Measurements from ENCODE around the gene H6PD.

Gene H6PD

GRCh38 chr1:9275161-9275560 lies 40.6 kb downstream of the H6PD start:
- Histone ChIP-seq H3K4me3 (ENCODE audit: insufficient read length, low read depth) (no peak overlapping the region), H3K36me3 (ENCODE audit: insufficient read depth, insufficient read length, low read length) (no peaks in the 10 kb centered on the region), H3K9ac (ENCODE audit: insufficient read length, low read depth) (no peak overlapping the region), H3K27me3 (ENCODE audit: insufficient read depth, insufficient read length) (no peaks in the 10 kb centered on the region), H3K4me1 (ENCODE audit: insufficient read depth, insufficient read length) (peaks cover 10% of the 10 kb centered on the region), H3K9me3 (ENCODE audit: insufficient read depth, low read length) (peaks cover 5% of the 10 kb centered on the region; the same call in 1 of the 2 replicates)
- no peak for DNase-seq (ENCODE audit: low read depth, low spot score)
- TF ChIP-seq ZNF274 (IDR thresholded peaks at IDR 0.05; ENCODE audit: low read depth, low read length): no peak
- TF ChIP-seq YY1 (IDR thresholded peaks at IDR 0.05; ENCODE audit: insufficient read depth, insufficient read length): no peak
- no peak for TF ChIP-seq SUZ12 (IDR thresholded peaks at IDR 0.05; ENCODE audit: extremely low read depth, insufficient read depth, insufficient read length)

DNA sequence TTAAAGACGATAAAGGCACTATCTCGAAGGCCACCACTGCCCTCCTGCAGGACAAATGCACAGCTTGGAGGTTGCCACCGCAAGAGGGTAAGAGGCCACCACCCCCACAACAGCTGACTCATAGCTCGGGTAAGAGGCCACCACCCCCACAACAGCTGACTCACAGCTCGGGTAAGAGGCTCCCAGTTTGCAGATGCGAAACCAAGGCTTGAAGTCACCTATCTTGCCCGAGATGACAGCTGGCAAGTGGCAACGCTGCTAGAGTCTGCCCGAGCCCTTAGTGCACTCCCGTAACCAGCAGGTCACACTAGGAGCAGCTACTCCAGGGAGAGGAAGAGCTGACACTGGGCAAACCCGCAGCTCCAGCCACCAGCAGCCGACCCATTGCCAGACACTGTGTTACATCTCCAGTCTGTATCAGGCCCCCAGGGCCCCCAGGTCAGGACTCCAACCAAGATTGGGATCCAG lies 41.0 kb downstream of the H6PD start:
- H3K27me3 ChIP-seq (ENCODE audit: insufficient read depth, insufficient read length): no peaks in the 10 kb centered on the region
- H3K4me1 ChIP-seq (ENCODE audit: insufficient read depth, insufficient read length): peaks cover 6% of the 10 kb centered on the region
- H3K36me3 ChIP-seq (ENCODE audit: insufficient read depth, insufficient read length, low read length): no peaks in the 10 kb centered on the region
- H3K9me3 ChIP-seq (ENCODE audit: insufficient read depth, low read length): peaks cover 5% of the 10 kb centered on the region; the same call in 1 of the 2 replicates
- no peak overlapping the region for H3K9ac ChIP-seq (ENCODE audit: insufficient read length, low read depth)
- TF ChIP-seq ZNF274 (IDR thresholded peaks at IDR 0.05; ENCODE audit: low read depth, low read length) (no peak), YY1 (IDR thresholded peaks at IDR 0.05; ENCODE audit: insufficient read depth, insufficient read length) (no peak), SUZ12 (IDR thresholded peaks at IDR 0.05; ENCODE audit: extremely low read depth, insufficient read depth, insufficient read length) (no peak)
- DNase-seq (ENCODE audit: low read depth, low spot score): no peak
- H3K4me3 ChIP-seq (ENCODE audit: insufficient read length, low read depth): no peak overlapping the region

DNA sequence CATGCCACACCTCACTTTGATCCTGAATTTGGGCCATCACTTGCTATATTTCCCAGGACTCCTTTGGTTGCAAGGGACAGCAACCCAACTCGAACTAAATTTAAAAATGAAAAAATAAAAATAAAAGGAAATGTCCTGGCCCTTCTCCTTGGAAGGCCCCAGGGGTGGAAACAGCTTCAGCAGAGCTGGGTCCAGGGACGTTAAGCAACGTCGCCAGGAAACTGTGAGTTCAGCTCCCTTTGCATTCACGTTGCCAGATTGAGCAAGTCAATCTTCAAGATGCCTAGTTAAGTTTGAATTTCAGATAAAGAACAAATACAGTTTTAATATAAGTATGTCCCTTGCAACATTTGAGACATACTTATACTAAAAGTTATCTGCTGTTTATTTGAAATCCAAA lies 43.5 kb downstream of the H6PD start:
- H3K4me3 ChIP-seq (ENCODE audit: insufficient read length, low read depth): no peak overlapping the region
- no peaks in the 10 kb centered on the region for H3K36me3 ChIP-seq (ENCODE audit: insufficient read depth, insufficient read length, low read length)
- no peak overlapping the region for H3K9ac ChIP-seq (ENCODE audit: insufficient read length, low read depth)
- TF ChIP-seq ZNF274 (IDR thresholded peaks at IDR 0.05; ENCODE audit: low read depth, low read length) (no peak), YY1 (IDR thresholded peaks at IDR 0.05; ENCODE audit: insufficient read depth, insufficient read length) (no peak), SUZ12 (IDR thresholded peaks at IDR 0.05; ENCODE audit: extremely low read depth, insufficient read depth, insufficient read length) (no peak)
- peaks cover 5% of the 10 kb centered on the region; the same call in 1 of the 2 replicates for H3K9me3 ChIP-seq (ENCODE audit: insufficient read depth, low read length)
- no peaks in the 10 kb centered on the region for H3K27me3 ChIP-seq (ENCODE audit: insufficient read depth, insufficient read length)
- peaks cover 10% of the 10 kb centered on the region for H3K4me1 ChIP-seq (ENCODE audit: insufficient read depth, insufficient read length)
- DNase-seq (ENCODE audit: low read depth, low spot score): no peak

GRCh38 chr1:9278585-9279153 lies 44.1 kb downstream of the H6PD start:
- H3K4me1 ChIP-seq (ENCODE audit: insufficient read depth, insufficient read length): peaks cover 10% of the 10 kb centered on the region
- H3K9ac ChIP-seq (ENCODE audit: insufficient read length, low read depth): no peak overlapping the region
- H3K4me3 ChIP-seq (ENCODE audit: insufficient read length, low read depth): no peak overlapping the region
- DNase-seq (ENCODE audit: low read depth, low spot score): no peak
- no peaks in the 10 kb centered on the region for H3K36me3 ChIP-seq (ENCODE audit: insufficient read depth, insufficient read length, low read length)
- H3K27me3 ChIP-seq (ENCODE audit: insufficient read depth, insufficient read length): no peaks in the 10 kb centered on the region
- H3K9me3 ChIP-seq (ENCODE audit: insufficient read depth, low read length): peaks cover 5% of the 10 kb centered on the region; the same call in 1 of the 2 replicates
- TF ChIP-seq SUZ12 (IDR thresholded peaks at IDR 0.05; ENCODE audit: extremely low read depth, insufficient read depth, insufficient read length) (no peak), YY1 (IDR thresholded peaks at IDR 0.05; ENCODE audit: insufficient read depth, insufficient read length) (no peak), ZNF274 (IDR thresholded peaks at IDR 0.05; ENCODE audit: low read depth, low read length) (no peak)

GRCh38 chr1:9279172-9279840 lies 44.7 kb downstream of the H6PD start:
- no peak for TF ChIP-seq ZNF274 (IDR thresholded peaks at IDR 0.05; ENCODE audit: low read depth, low read length)
- no peak for TF ChIP-seq SUZ12 (IDR thresholded peaks at IDR 0.05; ENCODE audit: extremely low read depth, insufficient read depth, insufficient read length)
- TF ChIP-seq YY1 (IDR thresholded peaks at IDR 0.05; ENCODE audit: insufficient read depth, insufficient read length): no peak
- H3K9ac ChIP-seq (ENCODE audit: insufficient read length, low read depth): no peak overlapping the region
- no peak overlapping the region for H3K4me3 ChIP-seq (ENCODE audit: insufficient read length, low read depth)
- peaks cover 10% of the 10 kb centered on the region for H3K4me1 ChIP-seq (ENCODE audit: insufficient read depth, insufficient read length)
- DNase-seq (ENCODE audit: low read depth, low spot score): no peak
- H3K27me3 ChIP-seq (ENCODE audit: insufficient read depth, insufficient read length): no peaks in the 10 kb centered on the region
- H3K9me3 ChIP-seq (ENCODE audit: insufficient read depth, low read length): peaks cover 10% of the 10 kb centered on the region
- no peaks in the 10 kb centered on the region for H3K36me3 ChIP-seq (ENCODE audit: insufficient read depth, insufficient read length, low read length)

GRCh38 chr1:9280015-9280860 lies 45.7 kb downstream of the H6PD start:
- no peaks in the 10 kb centered on the region for H3K27me3 ChIP-seq (ENCODE audit: insufficient read depth, insufficient read length)
- no peak for TF ChIP-seq SUZ12 (IDR thresholded peaks at IDR 0.05; ENCODE audit: extremely low read depth, insufficient read depth, insufficient read length)
- no peak overlapping the region for H3K4me3 ChIP-seq (ENCODE audit: insufficient read length, low read depth)
- H3K9me3 ChIP-seq (ENCODE audit: insufficient read depth, low read length): peaks cover 16% of the 10 kb centered on the region
- H3K9ac ChIP-seq (ENCODE audit: insufficient read length, low read depth): peak overlapping the region; percentile 51
- no peaks in the 10 kb centered on the region for H3K36me3 ChIP-seq (ENCODE audit: insufficient read depth, insufficient read length, low read length)
- no peak for DNase-seq (ENCODE audit: low read depth, low spot score)
- H3K4me1 ChIP-seq (ENCODE audit: insufficient read depth, insufficient read length): peaks cover 10% of the 10 kb centered on the region
